OCI-M2 (cell line): ENCODE data around the gene OBSCN.

Experiments used
- DNase-seq: peaks from one replicate; lab custom pipeline; 2025; ENCODE audit not compliant: unreplicated experiment; lab: John Stamatoyannopoulos, UW

The OBSCN gene

GRCh38 chr1:228428412-228428811, 220.6 kb downstream of the OBSCN start:
- DNase-seq = no peak
